Panc1 (cell line): ENCODE measurements around the gene GCA. TPM values are rescaled to one million over a fixed set of nuclear protein-coding genes. Genes with fewer than 3 reads are reported as not detected.

Experiments
- ATAC-seq: fragments of 200-7000 bp; cut with Tn5 transposase; 2 replicates; pipeline ENCODE4 v1.9.1; 2020; ENCODE audit warnings: mild to moderate bottlenecking, moderate library complexity
- BruUV-seq: library from RNA; stranded (reverse); fragments of 400-500 nt; replicated peaks from 2 replicates; lab custom pipeline; 2021; lab: Mats Ljungman, UMichigan
- CTCF ChIA-PET: fragments of 300-600 bp; sonication (Branson Sonifier 250); formaldehyde crosslinking; loops from one replicate; lab custom pipeline; 2022; ENCODE audit warnings: antibody characterized with exemption; lab: Charles Lee
- POLR2A ChIA-PET: fragments of 300-600 bp; sonication (Branson Sonifier 250); formaldehyde crosslinking; loops from one replicate; lab custom pipeline; 2022; ENCODE audit warnings: antibody characterized with exemption; lab: Charles Lee
- DNase-seq: peaks from one replicate; pipeline ENCODE4 v3.0.0-alpha.2; 2010; ENCODE audit warnings: low read depth, low spot score
- H3K27ac ChIP-seq: 2 replicates; pipeline ENCODE4 v1.5.1; 2011; ENCODE audit warnings: mild to moderate bottlenecking, low read length, inconsistent platforms
- H3K27me3 ChIP-seq: fragments of 200-500 bp; sonication (Bioruptor generic); 2 replicates; pipeline ENCODE4 v1.6.0; 2014; ENCODE audit warnings: low read length, inconsistent platforms; ENCODE audit not compliant: control insufficient read depth, insufficient read depth
- H3K36me3 ChIP-seq: fragments of 200-500 bp; sonication (Bioruptor generic); 2 replicates; pipeline ENCODE4 v1.5.1; 2014; ENCODE audit warnings: inconsistent platforms, mild to moderate bottlenecking, low read length, moderate library complexity; ENCODE audit not compliant: control insufficient read depth, insufficient read depth
- H3K4me1 ChIP-seq: 2 replicates; pipeline ENCODE4 v1.5.1; 2011; ENCODE audit warnings: inconsistent platforms, mild to moderate bottlenecking, low read length, moderate library complexity; ENCODE audit not compliant: control insufficient read depth, insufficient read depth
- H3K4me3 ChIP-seq, 2 experiments: 2 replicates each; pipeline ENCODE4 v1.5.1; 2011 to 2012; ENCODE audit warnings: low read depth in 2 of 2, low read length in 2 of 2, mild to moderate bottlenecking in 2 of 2, inconsistent platforms in 1 of 2, moderate library complexity in 1 of 2
- H3K9me3 ChIP-seq: fragments of 200-500 bp; sonication (Bioruptor generic); 2 replicates; pipeline ENCODE4 v1.5.1; 2014; ENCODE audit warnings: low read depth, mild to moderate bottlenecking, inconsistent platforms, low read length, moderate library complexity; ENCODE audit not compliant: control insufficient read depth, insufficient read depth
- POLR2AphosphoS5 ChIP-seq: IDR thresholded peaks from 2 replicates; pipeline ENCODE4 v1.6.1; 2012; ENCODE audit warnings: mild to moderate bottlenecking, low read depth, low read length, moderate library complexity
- SIN3A ChIP-seq: IDR thresholded peaks from 2 replicates; pipeline ENCODE4 v1.6.1; 2012; ENCODE audit warnings: low read depth, mild to moderate bottlenecking, low read length, moderate library complexity, borderline replicate concordance; ENCODE audit not compliant: insufficient read depth
- TCF7L2 ChIP-seq: IDR thresholded peaks from 2 replicates; pipeline ENCODE4 v1.6.1; 2011; ENCODE audit warnings: mild to moderate bottlenecking, low read depth, low read length, inconsistent platforms
- in situ Hi-C: cut with HindIII; loops from 2 replicates; pipeline ENCODE4 v1.10.0; 2016; ENCODE audit warnings: low sequenced_read_pairs, low pct_unique_long_range_greater_than_20kb
- intact Hi-C: fragments of 100-400 bp; cut with micrococcal nuclease; formaldehyde crosslinking; loops from one replicate; pipeline ENCODE4 v1.10.0; 2022; ENCODE audit not compliant: unreplicated experiment
- total RNA-seq: library from RNA; stranded (reverse); gene quantifications from one replicate; pipeline ENCODE4 v1.2.1, GENCODE V29; 2021; ENCODE audit not compliant: unreplicated experiment
- TF ChIP-seq, protein P1 (sequence below): fragments of 450-650 bp; IDR thresholded peaks from 2 replicates; pipeline ENCODE4 v1.5.1; 2017; ENCODE audit warnings: mild to moderate bottlenecking
- TF ChIP-seq, protein P2 (sequence below), 2 experiments: IDR thresholded peaks; 2 replicates each; pipeline ENCODE4 v1.6.1; 2011 to 2012; ENCODE audit warnings: low read depth in 2 of 2, control low read depth in 1 of 2, low read length in 1 of 2, mild to moderate bottlenecking in 1 of 2, moderate library complexity in 1 of 2; ENCODE audit not compliant: insufficient read depth in 1 of 2

Gene GCA
- total RNA-seq, 1 experiment from 2014 or later, result 21.3 TPM

DNA sequence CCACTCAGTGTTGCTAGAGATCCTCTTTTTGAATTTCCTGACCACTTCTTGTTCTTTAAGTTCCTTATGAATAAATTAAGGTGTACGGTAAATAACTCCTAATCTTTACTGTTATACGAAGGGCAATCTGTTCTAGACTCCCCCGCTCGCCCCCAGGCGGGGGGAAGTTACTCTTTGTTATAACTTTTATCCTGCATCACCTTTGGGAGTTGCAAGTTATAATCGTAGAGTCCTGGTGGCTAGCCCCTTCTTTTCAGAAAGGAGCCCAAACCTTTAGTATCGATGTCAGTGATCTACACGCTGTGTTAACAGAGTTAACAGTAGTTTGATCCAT is 652 bp downstream of the GCA start:
- CTCF ChIA-PET, result no interaction called here
- Histone ChIP-seq H3K27me3 (no peaks in the 10 kb centered on the region), H3K36me3 (no peaks in the 10 kb centered on the region; the same call in 1 of the 2 replicates), H3K4me1 (peaks cover 12% of the 10 kb centered on the region), H3K4me3 (peak overlapping the region; percentile 72 to 88), H3K27ac (peak overlapping the region; percentile 90), H3K9me3 (no peaks in the 10 kb centered on the region)
- in situ Hi-C loops (no loop called here), intact Hi-C loops (no loop called here)
- DNase-seq (no peak), ATAC-seq (0 out of 2 replicates have a peak, but pooled peaks have one; percentile 1)
- TF ChIP-seq, protein P1, sequence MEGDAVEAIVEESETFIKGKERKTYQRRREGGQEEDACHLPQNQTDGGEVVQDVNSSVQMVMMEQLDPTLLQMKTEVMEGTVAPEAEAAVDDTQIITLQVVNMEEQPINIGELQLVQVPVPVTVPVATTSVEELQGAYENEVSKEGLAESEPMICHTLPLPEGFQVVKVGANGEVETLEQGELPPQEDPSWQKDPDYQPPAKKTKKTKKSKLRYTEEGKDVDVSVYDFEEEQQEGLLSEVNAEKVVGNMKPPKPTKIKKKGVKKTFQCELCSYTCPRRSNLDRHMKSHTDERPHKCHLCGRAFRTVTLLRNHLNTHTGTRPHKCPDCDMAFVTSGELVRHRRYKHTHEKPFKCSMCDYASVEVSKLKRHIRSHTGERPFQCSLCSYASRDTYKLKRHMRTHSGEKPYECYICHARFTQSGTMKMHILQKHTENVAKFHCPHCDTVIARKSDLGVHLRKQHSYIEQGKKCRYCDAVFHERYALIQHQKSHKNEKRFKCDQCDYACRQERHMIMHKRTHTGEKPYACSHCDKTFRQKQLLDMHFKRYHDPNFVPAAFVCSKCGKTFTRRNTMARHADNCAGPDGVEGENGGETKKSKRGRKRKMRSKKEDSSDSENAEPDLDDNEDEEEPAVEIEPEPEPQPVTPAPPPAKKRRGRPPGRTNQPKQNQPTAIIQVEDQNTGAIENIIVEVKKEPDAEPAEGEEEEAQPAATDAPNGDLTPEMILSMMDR, result no peak
- TF ChIP-seq, protein P2, sequence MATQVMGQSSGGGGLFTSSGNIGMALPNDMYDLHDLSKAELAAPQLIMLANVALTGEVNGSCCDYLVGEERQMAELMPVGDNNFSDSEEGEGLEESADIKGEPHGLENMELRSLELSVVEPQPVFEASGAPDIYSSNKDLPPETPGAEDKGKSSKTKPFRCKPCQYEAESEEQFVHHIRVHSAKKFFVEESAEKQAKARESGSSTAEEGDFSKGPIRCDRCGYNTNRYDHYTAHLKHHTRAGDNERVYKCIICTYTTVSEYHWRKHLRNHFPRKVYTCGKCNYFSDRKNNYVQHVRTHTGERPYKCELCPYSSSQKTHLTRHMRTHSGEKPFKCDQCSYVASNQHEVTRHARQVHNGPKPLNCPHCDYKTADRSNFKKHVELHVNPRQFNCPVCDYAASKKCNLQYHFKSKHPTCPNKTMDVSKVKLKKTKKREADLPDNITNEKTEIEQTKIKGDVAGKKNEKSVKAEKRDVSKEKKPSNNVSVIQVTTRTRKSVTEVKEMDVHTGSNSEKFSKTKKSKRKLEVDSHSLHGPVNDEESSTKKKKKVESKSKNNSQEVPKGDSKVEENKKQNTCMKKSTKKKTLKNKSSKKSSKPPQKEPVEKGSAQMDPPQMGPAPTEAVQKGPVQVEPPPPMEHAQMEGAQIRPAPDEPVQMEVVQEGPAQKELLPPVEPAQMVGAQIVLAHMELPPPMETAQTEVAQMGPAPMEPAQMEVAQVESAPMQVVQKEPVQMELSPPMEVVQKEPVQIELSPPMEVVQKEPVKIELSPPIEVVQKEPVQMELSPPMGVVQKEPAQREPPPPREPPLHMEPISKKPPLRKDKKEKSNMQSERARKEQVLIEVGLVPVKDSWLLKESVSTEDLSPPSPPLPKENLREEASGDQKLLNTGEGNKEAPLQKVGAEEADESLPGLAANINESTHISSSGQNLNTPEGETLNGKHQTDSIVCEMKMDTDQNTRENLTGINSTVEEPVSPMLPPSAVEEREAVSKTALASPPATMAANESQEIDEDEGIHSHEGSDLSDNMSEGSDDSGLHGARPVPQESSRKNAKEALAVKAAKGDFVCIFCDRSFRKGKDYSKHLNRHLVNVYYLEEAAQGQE (IDR thresholded peaks at IDR 0.05; ENCODE audit: insufficient read depth in 1 of 2, low read depth in 2 of 2, low read length in 1 of 2), result no peak
- TF ChIP-seq POLR2AphosphoS5, result no peak
- no peak for TF ChIP-seq TCF7L2
- no peak for TF ChIP-seq SIN3A
- POLR2A ChIA-PET, result no interaction called here
- BruUV-seq, result TSS peak; percentile 73

DNA sequence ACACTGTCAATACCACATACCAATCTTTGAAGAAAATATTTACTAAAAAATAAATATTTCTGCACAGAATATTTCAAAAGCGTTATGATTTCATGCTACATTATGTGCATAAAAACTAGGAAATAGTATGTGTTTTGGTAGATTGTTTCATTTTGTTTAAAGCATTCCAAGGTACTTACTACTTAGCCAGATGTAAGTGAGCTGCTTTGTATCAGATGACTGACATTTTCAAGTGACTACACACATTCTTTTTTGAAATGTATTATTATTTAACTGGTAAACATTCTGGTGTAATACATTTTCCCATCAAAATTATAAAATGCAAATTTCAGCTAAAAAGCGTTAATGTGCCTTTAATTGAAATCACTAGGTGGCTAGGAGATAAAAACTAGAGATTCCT is 21.5 kb downstream of the GCA start:
- ChIA-PET CTCF (no interaction called here), POLR2A (no interaction called here)
- intact Hi-C loops, result no loop called here
- Histone ChIP-seq H3K4me3 (no peak overlapping the region), H3K9me3 (no peaks in the 10 kb centered on the region), H3K27ac (no peak overlapping the region), H3K4me1 (no peaks in the 10 kb centered on the region), H3K27me3 (no peaks in the 10 kb centered on the region), H3K36me3 (no peaks in the 10 kb centered on the region; the same call in 1 of the 2 replicates)
- ATAC-seq, result no peak
- BruUV-seq, result no TSS peak
- in situ Hi-C loops, result no loop called here
- no peak for TF ChIP-seq POLR2AphosphoS5
- no peak for TF ChIP-seq SIN3A
- TF ChIP-seq, protein P1, result no peak
- no peak for TF ChIP-seq TCF7L2
- TF ChIP-seq, protein P2 (IDR thresholded peaks at IDR 0.05; ENCODE audit: insufficient read depth in 1 of 2, low read depth in 2 of 2, low read length in 1 of 2), result no peak
- no peak for DNase-seq
